Neural progenitor cell (in vitro differentiated cells): ENCODE measurements around the gene PTPRG. TPM values are rescaled to one million over a fixed set of nuclear protein-coding genes. Genes with fewer than 3 reads are reported as not detected.

Source experiments
- DNase-seq: peaks from one replicate; pipeline ENCODE4 v3.0.0-alpha.2; 2016; ENCODE audit warnings: low spot score
- H2AFZ ChIP-seq: fragments of 200-600 bp; sonication (generic); replicated peaks from 2 replicates; pipeline ENCODE4 v1.6.1; 2016; ENCODE audit warnings: antibody characterized with exemption
- H3F3A ChIP-seq: fragments of 200-600 bp; sonication (generic); 2 replicates; pipeline ENCODE4 v1.6.1; 2016; ENCODE audit warnings: antibody characterized with exemption, low read depth
- H3K27ac ChIP-seq: fragments of 200-600 bp; sonication (generic); 2 replicates; pipeline ENCODE4 v1.5.1; 2016; ENCODE audit warnings: mild to moderate bottlenecking
- H3K27me3 ChIP-seq: fragments of 200-600 bp; sonication (generic); 2 replicates; pipeline ENCODE4 v1.6.1; 2016; ENCODE audit warnings: mild to moderate bottlenecking, moderate library complexity
- H3K36me3 ChIP-seq: fragments of 200-600 bp; sonication (generic); 2 replicates; pipeline ENCODE4 v1.5.1; 2016
- H3K4me1 ChIP-seq: fragments of 200-600 bp; sonication (generic); 2 replicates; pipeline ENCODE4 v1.6.1; 2016; ENCODE audit warnings: mixed run types
- H3K4me2 ChIP-seq: fragments of 200-600 bp; sonication (generic); 2 replicates; pipeline ENCODE4 v1.6.1; 2016
- H3K4me3 ChIP-seq: fragments of 200-600 bp; sonication (generic); 2 replicates; pipeline ENCODE4 v1.5.1; 2016
- H3K79me2 ChIP-seq: fragments of 200-600 bp; sonication (generic); 2 replicates; pipeline ENCODE4 v1.6.1; 2016; ENCODE audit warnings: low read depth
- H3K9ac ChIP-seq: fragments of 200-600 bp; sonication (generic); 2 replicates; pipeline ENCODE4 v1.6.1; 2016
- H3K9me3 ChIP-seq: fragments of 200-600 bp; sonication (generic); 2 replicates; pipeline ENCODE4 v1.5.1; 2016; ENCODE audit warnings: low read depth
- H4K20me1 ChIP-seq: fragments of 200-600 bp; sonication (generic); 2 replicates; pipeline ENCODE4 v1.6.1; 2016; ENCODE audit warnings: low read depth
- H3K27ac Mint-ChIP-seq: 3 replicates; pipeline ENCODE4 v1.8.0; 2021; ENCODE audit warnings: mixed read lengths
- H3K27me3 Mint-ChIP-seq: 2 replicates; pipeline ENCODE4 v1.8.0; 2022; ENCODE audit warnings: low read depth, mild to moderate bottlenecking, inconsistent platforms, moderate library complexity, mixed read lengths; ENCODE audit not compliant: insufficient read depth
- H3K36me3 Mint-ChIP-seq: 3 replicates; pipeline ENCODE4 v1.8.0; 2021; ENCODE audit warnings: mixed read lengths
- H3K4me1 Mint-ChIP-seq: 3 replicates; pipeline ENCODE4 v1.8.0; 2021; ENCODE audit warnings: mixed read lengths
- H3K4me3 Mint-ChIP-seq: 3 replicates; pipeline ENCODE4 v1.8.0; 2021; ENCODE audit warnings: mild to moderate bottlenecking, moderate library complexity, mixed read lengths
- H3K9me3 Mint-ChIP-seq: 3 replicates; pipeline ENCODE4 v1.8.0; 2020; ENCODE audit warnings: mixed read lengths
- CTCF ChIP-seq: fragments of 200-600 bp; sonication (generic); IDR thresholded peaks from 2 replicates; pipeline ENCODE4 v1.5.1; 2017; ENCODE audit warnings: antibody characterized with exemption, mild to moderate bottlenecking
- EZH2 ChIP-seq: fragments of 200-600 bp; sonication (generic); IDR thresholded peaks from 2 replicates; pipeline ENCODE4 v1.6.1; 2017; ENCODE audit warnings: antibody characterized with exemption, mild to moderate bottlenecking, moderate library complexity
- EZH2phosphoT487 ChIP-seq: fragments of 200-600 bp; sonication (generic); IDR thresholded peaks from 2 replicates; pipeline ENCODE4 v1.6.1; 2017; ENCODE audit warnings: antibody characterized with exemption
- total RNA-seq: library from RNA; depleted of rRNA; stranded (reverse); fragments of >200 nt; gene quantifications from 2 replicates; pipeline ENCODE4 v1.2.3, GENCODE V29; 2015; ENCODE audit warnings: low replicate concordance

The PTPRG gene
- total RNA-seq, 1 donor from 2014 or later: 65.3 TPM

GRCh38 chr3:61560517-61561373 lies 626 bp upstream of the PTPRG start:
- Histone ChIP-seq H3K4me2 (peak overlapping the region; percentile 88), H3K4me1 (peaks cover 14% of the 10 kb centered on the region), H3K9ac (peak overlapping the region; percentile 83), H3K27me3 (no peaks in the 10 kb centered on the region), H3K36me3 (no peaks in the 10 kb centered on the region), H3K9me3 (no peaks in the 10 kb centered on the region), H3K27ac (peak overlapping the region; percentile 99), H4K20me1 (peaks cover 29% of the 10 kb centered on the region), H3F3A (peaks cover 28% of the 10 kb centered on the region), H3K4me3 (peak overlapping the region; percentile 99), H3K79me2 (peaks cover 44% of the 10 kb centered on the region), H2AFZ (peak overlapping the region; percentile 86)
- Mint-ChIP-seq H3K27ac (peak overlapping the region; percentile 91), H3K36me3 (no peaks in the 10 kb centered on the region), H3K4me1 (peaks cover 12% of the 10 kb centered on the region), H3K27me3 (peaks cover 15% of the 10 kb centered on the region), H3K9me3 (peaks cover 7% of the 10 kb centered on the region), H3K4me3 (peak overlapping the region; percentile 94)
- no peak for TF ChIP-seq CTCF
- TF ChIP-seq EZH2: no peak
- no peak for TF ChIP-seq EZH2phosphoT487
- DNase-seq: peak; percentile 90

- Histone ChIP-seq H3K36me3 (no peaks in the 10 kb centered on the region), H3K4me1 (peaks cover 14% of the 10 kb centered on the region), H3K9me3 (no peaks in the 10 kb centered on the region), H3K4me3 (peak overlapping the region; percentile 99), H3K79me2 (peaks cover 58% of the 10 kb centered on the region), H3K9ac (peak overlapping the region; percentile 80), H3K27ac (peak overlapping the region; percentile 99), H3F3A (peaks cover 28% of the 10 kb centered on the region), H3K4me2 (peak overlapping the region; percentile 88), H3K27me3 (no peaks in the 10 kb centered on the region), H4K20me1 (peaks cover 44% of the 10 kb centered on the region), H2AFZ (peak overlapping the region; percentile 86)
- Mint-ChIP-seq H3K9me3 (peaks cover 7% of the 10 kb centered on the region), H3K27me3 (peaks cover 15% of the 10 kb centered on the region), H3K36me3 (no peaks in the 10 kb centered on the region), H3K4me3 (peak overlapping the region; percentile 99), H3K27ac (peak overlapping the region; percentile 92), H3K4me1 (peaks cover 12% of the 10 kb centered on the region)
- TF ChIP-seq EZH2 (no peak), CTCF (no peak), EZH2phosphoT487 (no peak)
- peak; percentile 49 for DNase-seq
Measured at GRCh38 chr3:61562042-61562720, 810 bp downstream of the PTPRG start.

- peak overlapping the region; percentile 92 for H3K27ac Mint-ChIP-seq
- peaks cover 28% of the 10 kb centered on the region for H3F3A ChIP-seq
- peak overlapping the region; percentile 99 for H3K4me3 Mint-ChIP-seq
- peaks cover 12% of the 10 kb centered on the region for H3K4me1 Mint-ChIP-seq
- no peaks in the 10 kb centered on the region for H3K9me3 ChIP-seq
- H3K36me3 Mint-ChIP-seq: no peaks in the 10 kb centered on the region
- H3K9ac ChIP-seq: peak overlapping the region; percentile 80
- H3K27me3 ChIP-seq: no peaks in the 10 kb centered on the region
- H3K4me1 ChIP-seq: peaks cover 14% of the 10 kb centered on the region
- H3K27me3 Mint-ChIP-seq: peaks cover 15% of the 10 kb centered on the region
- peak; percentile 66 for DNase-seq
- no peaks in the 10 kb centered on the region for H3K36me3 ChIP-seq
- H2AFZ ChIP-seq: no peak overlapping the region
- H3K27ac ChIP-seq: no peak overlapping the region
- TF ChIP-seq EZH2phosphoT487 (no peak), CTCF (no peak)
- H3K79me2 ChIP-seq: peaks cover 64% of the 10 kb centered on the region
- peak overlapping the region; percentile 88 for H3K4me2 ChIP-seq
- peak overlapping the region; percentile 99 for H3K4me3 ChIP-seq
- H3K9me3 Mint-ChIP-seq: peaks cover 4% of the 10 kb centered on the region
- H4K20me1 ChIP-seq: peaks cover 50% of the 10 kb centered on the region
Measured at GRCh38 chr3:61562721-61563312, 1.4 kb downstream of the PTPRG start.
